A673 (cell line): ENCODE data around the gene ATP2B2. TPM values are rescaled to one million over a fixed set of nuclear protein-coding genes. Genes with fewer than 3 reads are reported as not detected.

Source experiments
- BruUV-seq: library from RNA; stranded (reverse); fragments of 400-500 nt; replicated peaks from 2 replicates; lab custom pipeline; 2021; lab: Mats Ljungman, UMichigan
- CTCF ChIA-PET: fragments of 300-600 bp; sonication (Branson Sonifier 250); formaldehyde crosslinking; loops from one replicate; lab custom pipeline; 2022; ENCODE audit warnings: antibody characterized with exemption; lab: Charles Lee
- POLR2A ChIA-PET: fragments of 300-600 bp; sonication (Branson Sonifier 250); formaldehyde crosslinking; loops from one replicate; lab custom pipeline; 2022; ENCODE audit warnings: antibody characterized with exemption; ENCODE audit not compliant: low non-redundant PET; lab: Charles Lee
- DNase-seq: peaks from one replicate; pipeline ENCODE4 v3.0.0-alpha.2; 2015; ENCODE audit warnings: low spot score
- H3K27ac ChIP-seq: fragments of 200-600 bp; sonication (generic); 2 replicates; pipeline ENCODE4 v1.5.1; 2016; ENCODE audit warnings: mixed run types, low read depth, mild to moderate bottlenecking, mixed read lengths, antibody characterized with exemption, low read length; ENCODE audit not compliant: poor library complexity, severe bottlenecking
- H3K27me3 ChIP-seq: fragments of 200-600 bp; sonication (generic); replicated peaks from 2 replicates; pipeline ENCODE4 v1.6.1; 2017; ENCODE audit warnings: mixed run types, low read depth, mild to moderate bottlenecking, mixed read lengths, antibody characterized with exemption, low read length; ENCODE audit not compliant: insufficient read depth, poor library complexity
- H3K36me3 ChIP-seq: fragments of 200-600 bp; sonication (generic); 2 replicates; pipeline ENCODE4 v1.6.1; 2016; ENCODE audit warnings: mixed run types, mild to moderate bottlenecking, mixed read lengths, antibody characterized with exemption, low read length; ENCODE audit not compliant: insufficient read depth, poor library complexity, severe bottlenecking
- H3K4me1 ChIP-seq: fragments of 200-600 bp; sonication (generic); 2 replicates; pipeline ENCODE4 v1.6.1; 2017; ENCODE audit warnings: mixed run types, mild to moderate bottlenecking, mixed read lengths, antibody characterized with exemption, low read length; ENCODE audit not compliant: insufficient read depth, poor library complexity, severe bottlenecking
- H3K4me3 ChIP-seq: fragments of 200-600 bp; sonication (generic); 2 replicates; pipeline ENCODE4 v1.5.1; 2016; ENCODE audit warnings: low read depth, mixed run types, mild to moderate bottlenecking, mixed read lengths, low read length; ENCODE audit not compliant: poor library complexity, severe bottlenecking
- H3K9me3 ChIP-seq: fragments of 200-600 bp; sonication (generic); 2 replicates; pipeline ENCODE4 v1.6.1; 2016; ENCODE audit warnings: mixed run types, low read depth, mild to moderate bottlenecking, mixed read lengths, antibody characterized with exemption, low read length; ENCODE audit not compliant: poor library complexity, severe bottlenecking
- CTCF ChIP-seq: fragments of 300-800, 200-600 bp; sonication (generic); conservative IDR thresholded peaks from 2 replicates; pipeline ENCODE4 v1.5.1; 2017; ENCODE audit warnings: low read depth, mild to moderate bottlenecking, antibody characterized with exemption, low read length, moderate library complexity, mixed read lengths
- EZH2 ChIP-seq: fragments of 200-600 bp; sonication (generic); IDR thresholded peaks from 2 replicates; pipeline ENCODE4 v1.6.1; 2017; ENCODE audit warnings: borderline replicate concordance, low read depth, mild to moderate bottlenecking, mixed read lengths, antibody characterized with exemption, low read length; ENCODE audit not compliant: poor library complexity, severe bottlenecking
- intact Hi-C: fragments of 100-400 bp; cut with micrococcal nuclease; formaldehyde crosslinking; loops from one replicate; pipeline ENCODE4 v1.10.0; 2022; ENCODE audit not compliant: unreplicated experiment
- total RNA-seq: library from RNA; stranded (reverse); gene quantifications from 2 replicates; pipeline ENCODE4 v1.2.3, GENCODE V29; 2021

The ATP2B2 gene
- total RNA-seq, 1 experiment from 2014 or later = 0.17 TPM

GRCh38 chr3:10467204-10467603 lies 38.2 kb downstream of the ATP2B2 start:
- Histone ChIP-seq H3K4me3 (no peak overlapping the region), H3K27ac (no peak overlapping the region), H3K9me3 (no peaks in the 10 kb centered on the region), H3K4me1 (no peaks in the 10 kb centered on the region), H3K36me3 (no peaks in the 10 kb centered on the region), H3K27me3 (no peaks in the 10 kb centered on the region)
- TF ChIP-seq EZH2 (no peak), CTCF (no peak)
- POLR2A ChIA-PET = no interaction called here
- no TSS peak for BruUV-seq
- intact Hi-C loops = no loop called here
- CTCF ChIA-PET = no interaction called here
- DNase-seq = no peak

- Histone ChIP-seq H3K4me3 (no peak overlapping the region), H3K27ac (no peak overlapping the region), H3K4me1 (no peaks in the 10 kb centered on the region), H3K9me3 (no peaks in the 10 kb centered on the region), H3K27me3 (no peaks in the 10 kb centered on the region), H3K36me3 (no peaks in the 10 kb centered on the region)
- intact Hi-C loops = no loop called here
- TF ChIP-seq EZH2 (no peak), CTCF (no peak)
- DNase-seq = no peak
- ChIA-PET CTCF (no interaction called here), POLR2A (no interaction called here)
- no TSS peak for BruUV-seq
These were observed 39.2 kb downstream of the ATP2B2 start for GRCh38 chr3:10466186-10466585.

- Histone ChIP-seq H3K9me3 (no peaks in the 10 kb centered on the region), H3K27me3 (no peaks in the 10 kb centered on the region), H3K4me3 (no peak overlapping the region), H3K36me3 (no peaks in the 10 kb centered on the region), H3K4me1 (no peaks in the 10 kb centered on the region), H3K27ac (no peak overlapping the region)
- TF ChIP-seq EZH2 = no peak
- TF ChIP-seq CTCF = no peak
- no peak for DNase-seq
- ChIA-PET CTCF (no interaction called here), POLR2A (no interaction called here)
- intact Hi-C loops = no loop called here
- no TSS peak for BruUV-seq
These were observed 40.2 kb downstream of the ATP2B2 start for GRCh38 chr3:10465161-10465560.
